Epithelial cell of alveolus of lung (primary cell): ENCODE measurements around the gene GHITM. TPM values are rescaled to one million over a fixed set of nuclear protein-coding genes. Genes with fewer than 3 reads are reported as not detected.

Source experiments
- total RNA-seq: library from RNA; depleted of rRNA; stranded (reverse); fragments of >200 nt; gene quantifications from 2 replicates; pipeline ENCODE4 v1.2.1, GENCODE V29; 2015

Gene GHITM
- total RNA-seq, result 150 and 159 TPM in 2 replicates

GRCh38 chr10:84139126-84140035 is at the start of gene GHITM:
Gene GHITM, plus strand, starts transcription at chr10:84139509. Its CDS starts 1,992 bp downstream, at chr10:84141501.

GRCh38 chr10:84173501-84173929 is 34.2 kb downstream of the GHITM start, which contains the start of gene GPR15LG:
Gene GPR15LG, plus strand, starts transcription at chr10:84173801. Its CDS starts 51 bp downstream, at chr10:84173852.

GRCh38 chr10:84194424-84195043 is 55.2 kb downstream of the GHITM start, which contains the start of gene CDHR1:
Gene CDHR1, plus strand, starts transcription at chr10:84194537. Its CDS starts 224 bp downstream, at chr10:84194761.

Other genes with a start within 250 kb of the GHITM start
- gene GPR15LG, start 34.3 kb downstream of the GHITM start, total RNA-seq, result not detected in 2 replicates
- 0.52 TPM in 1 of 2 replicates, not detected in the other for gene CDHR1, start 55.0 kb downstream of the GHITM start, total RNA-seq
- not detected in 2 replicates for gene LRIT2, start 86.0 kb downstream of the GHITM start, total RNA-seq
- not detected in 2 replicates for gene LRIT1, start 102.0 kb downstream of the GHITM start, total RNA-seq
- not detected in 2 replicates for gene RGR, start 105.5 kb downstream of the GHITM start, total RNA-seq
- 18.2 and 28.5 TPM in 2 replicates for gene CCSER2, start 189.1 kb downstream of the GHITM start, total RNA-seq